HCEC 1CT (cell line): ENCODE results near the gene FLNC.

Experiments used
- DNase-seq: peaks from one replicate; pipeline ENCODE4 v3.0.0-alpha.2; 2017

The FLNC gene

DNA sequence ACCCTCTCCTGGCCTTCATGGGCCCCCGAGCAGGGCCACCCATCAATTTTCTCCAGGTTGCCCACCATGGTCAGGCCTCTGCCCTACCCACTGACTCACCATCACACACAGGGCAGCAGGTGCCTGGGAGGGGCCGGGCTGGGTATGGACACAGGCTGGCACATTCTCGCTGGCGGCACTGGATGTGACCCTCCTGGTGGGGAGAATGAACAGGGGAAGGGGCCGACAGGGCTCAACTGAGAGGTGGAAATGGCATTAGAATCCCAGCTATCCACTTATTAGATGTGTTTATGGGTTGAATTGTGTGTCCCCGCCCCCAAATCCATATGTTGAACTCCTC is 63.9 kb downstream of the FLNC start:
- DNase-seq: no peak

DNA sequence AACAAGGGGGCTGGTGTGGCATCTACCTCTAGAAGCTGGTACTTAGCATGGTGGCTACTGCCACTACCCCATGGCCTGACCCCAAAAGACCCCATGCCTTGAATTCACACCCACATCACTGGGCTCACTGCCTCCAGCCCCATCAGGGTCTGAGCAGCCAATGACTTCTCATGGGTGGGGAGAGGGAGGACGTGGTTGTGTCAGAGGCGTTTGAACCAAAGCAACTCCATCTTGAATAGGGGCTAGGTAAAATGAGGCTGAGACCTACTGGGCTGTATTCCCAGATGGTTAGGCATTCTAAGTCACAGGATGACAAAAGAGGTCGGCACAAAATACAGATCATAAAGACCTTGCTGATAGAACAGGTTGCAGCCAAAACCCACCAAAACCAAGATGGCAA is 65.1 kb downstream of the FLNC start:
- no peak for DNase-seq

DNA sequence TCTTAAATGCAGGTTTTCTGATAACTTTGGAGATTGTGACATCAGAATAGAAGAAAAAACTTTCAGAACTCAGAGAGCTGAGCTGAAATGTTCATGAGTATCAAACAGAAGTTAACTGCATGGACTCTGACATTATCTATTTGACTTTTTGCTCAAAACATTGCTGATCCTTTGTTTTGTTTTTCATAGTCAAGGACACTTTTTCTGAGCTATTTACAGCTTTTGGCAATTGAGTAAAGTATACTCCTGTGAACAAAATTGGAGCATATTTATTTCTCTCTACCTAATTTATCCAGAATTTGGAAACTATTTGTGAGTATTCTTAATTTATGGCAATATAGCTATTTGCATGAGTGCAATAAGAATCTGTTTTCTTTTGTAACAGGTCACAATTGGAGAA is 69.2 kb downstream of the FLNC start:
- DNase-seq: no peak

DNA sequence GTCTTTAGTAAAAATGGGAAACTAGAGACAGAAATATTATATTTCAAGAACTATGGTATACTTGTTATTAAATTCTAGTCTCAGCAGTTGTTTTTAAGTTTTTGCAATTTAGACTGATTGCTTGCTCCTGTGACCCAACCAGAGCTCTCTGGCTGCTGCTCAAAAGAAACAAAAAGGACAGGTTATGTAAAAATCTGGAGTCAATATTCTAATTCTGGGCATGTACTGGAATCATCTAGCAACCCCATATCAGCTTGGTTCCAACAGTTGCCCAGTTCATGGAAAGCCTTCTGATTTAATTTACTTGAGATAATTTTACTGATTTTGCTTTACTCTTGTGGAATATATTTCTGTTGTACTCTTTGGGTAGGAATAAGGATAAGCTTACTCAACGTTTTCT is 70.0 kb downstream of the FLNC start:
- no peak for DNase-seq

DNA sequence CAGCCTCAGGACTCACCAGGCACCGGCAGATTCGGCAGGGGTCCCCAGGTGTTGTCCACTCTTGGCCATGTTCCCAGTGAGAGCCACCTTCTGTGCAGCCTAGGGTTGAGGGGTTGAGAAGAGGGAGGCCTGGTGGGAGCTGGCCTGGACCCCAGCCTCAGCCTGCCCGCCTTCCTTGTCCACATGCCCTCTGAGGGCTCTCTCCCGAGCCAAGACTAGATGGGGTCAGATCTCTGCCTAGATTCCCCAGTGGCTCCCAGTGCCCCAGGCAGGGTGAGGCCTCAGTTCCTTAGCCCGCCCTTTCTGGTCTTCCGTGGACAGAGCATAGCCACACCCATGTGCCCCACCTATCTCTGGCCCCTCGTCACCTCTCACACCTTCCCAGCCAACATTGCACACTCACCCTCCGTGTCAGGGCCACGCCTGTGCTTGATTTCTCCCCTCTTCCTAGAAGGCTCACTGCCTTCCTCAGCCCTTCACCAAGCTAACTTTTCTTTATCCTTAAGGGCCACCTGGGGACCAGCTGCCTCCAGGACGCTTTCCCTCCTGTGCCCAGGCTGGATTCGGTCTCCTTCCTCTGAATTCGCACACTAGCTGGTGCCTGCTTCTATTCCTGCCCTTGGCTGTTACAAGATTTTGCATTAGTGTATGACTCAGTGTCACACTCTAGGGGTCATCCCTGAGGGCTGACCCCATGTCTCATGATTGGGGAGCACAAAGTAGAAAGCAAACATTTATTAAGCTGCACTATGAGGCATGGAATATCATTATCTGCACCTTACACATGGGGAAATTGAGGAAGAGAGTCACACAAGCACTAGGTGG is 72.8 kb downstream of the FLNC start:
- DNase-seq: peak; percentile 67

DNA sequence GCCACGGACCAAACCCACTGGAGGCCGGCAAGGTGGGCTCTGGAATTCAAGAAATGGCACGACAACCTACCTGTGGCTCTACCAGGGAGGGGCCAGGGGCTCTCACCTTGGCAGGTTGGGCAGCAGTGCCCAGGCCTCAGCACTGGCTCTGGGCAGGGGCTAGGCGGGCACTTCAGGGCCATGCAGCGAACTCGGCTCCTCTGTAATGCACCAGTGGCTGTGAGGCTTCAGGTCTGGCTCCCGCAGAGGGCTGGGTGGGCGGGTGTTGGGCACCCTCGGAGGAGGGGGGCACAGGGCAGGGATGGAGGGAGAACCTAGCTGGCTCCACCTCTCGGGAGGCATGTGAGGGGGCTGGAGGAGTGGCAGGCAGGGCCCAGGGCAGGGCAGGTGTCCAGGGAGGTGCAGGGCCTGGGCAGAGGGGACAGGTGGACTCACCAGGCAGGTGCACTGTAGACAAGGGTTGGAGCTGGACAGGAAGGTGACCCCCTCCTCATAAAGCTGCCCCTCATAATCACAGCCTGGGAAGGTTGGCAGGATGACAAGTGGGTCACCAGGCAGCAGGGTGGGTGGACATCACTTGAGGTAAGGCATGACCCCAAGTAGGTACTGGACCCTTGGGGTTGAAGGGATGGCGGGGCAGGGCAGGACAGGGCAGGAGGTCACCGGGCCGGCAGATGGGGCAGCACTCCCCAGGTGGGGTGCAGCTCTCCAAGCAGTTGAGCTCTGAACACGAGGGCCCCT is 73.6 kb downstream of the FLNC start:
- no peak for DNase-seq

DNA sequence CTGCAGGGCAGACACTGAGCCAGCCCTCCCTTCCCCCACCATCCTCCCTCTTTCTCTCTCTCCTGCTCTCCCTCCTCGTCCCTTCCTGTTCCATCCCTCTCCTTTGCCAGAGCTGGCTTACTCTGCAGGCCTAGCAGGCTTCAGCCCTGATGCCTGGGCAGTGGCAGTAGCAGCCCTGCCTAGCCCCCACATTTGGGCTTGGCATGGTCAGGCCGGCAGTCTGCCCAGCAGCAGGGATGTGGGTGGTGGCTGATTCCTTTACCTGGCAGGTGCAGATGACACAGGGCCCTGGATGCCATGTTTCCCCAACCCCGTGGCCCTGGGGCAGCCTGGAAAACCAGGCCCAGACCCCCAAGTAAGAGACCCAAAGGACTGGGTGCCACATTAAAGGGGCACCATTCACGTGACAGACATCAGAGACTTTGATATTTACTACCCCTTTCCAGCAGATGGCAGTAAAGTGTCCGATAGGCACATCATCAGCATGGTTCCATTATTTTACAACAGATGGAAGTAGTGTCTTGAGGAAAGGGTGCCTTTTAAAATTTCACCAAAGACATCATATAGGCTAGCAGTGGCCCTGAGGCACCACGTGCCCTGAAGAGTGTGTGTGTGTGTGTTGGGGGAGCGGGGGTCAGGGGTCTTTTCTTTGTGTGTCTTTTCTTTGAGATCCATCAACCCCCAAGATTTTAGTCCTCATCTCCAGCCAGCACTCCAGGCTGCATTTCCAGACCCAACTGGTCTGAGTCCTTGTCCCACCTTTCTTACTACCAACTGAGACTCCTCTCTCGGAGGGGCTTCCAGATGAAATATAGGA is 74.4 kb downstream of the FLNC start:
- peak; percentile 34 for DNase-seq

DNA sequence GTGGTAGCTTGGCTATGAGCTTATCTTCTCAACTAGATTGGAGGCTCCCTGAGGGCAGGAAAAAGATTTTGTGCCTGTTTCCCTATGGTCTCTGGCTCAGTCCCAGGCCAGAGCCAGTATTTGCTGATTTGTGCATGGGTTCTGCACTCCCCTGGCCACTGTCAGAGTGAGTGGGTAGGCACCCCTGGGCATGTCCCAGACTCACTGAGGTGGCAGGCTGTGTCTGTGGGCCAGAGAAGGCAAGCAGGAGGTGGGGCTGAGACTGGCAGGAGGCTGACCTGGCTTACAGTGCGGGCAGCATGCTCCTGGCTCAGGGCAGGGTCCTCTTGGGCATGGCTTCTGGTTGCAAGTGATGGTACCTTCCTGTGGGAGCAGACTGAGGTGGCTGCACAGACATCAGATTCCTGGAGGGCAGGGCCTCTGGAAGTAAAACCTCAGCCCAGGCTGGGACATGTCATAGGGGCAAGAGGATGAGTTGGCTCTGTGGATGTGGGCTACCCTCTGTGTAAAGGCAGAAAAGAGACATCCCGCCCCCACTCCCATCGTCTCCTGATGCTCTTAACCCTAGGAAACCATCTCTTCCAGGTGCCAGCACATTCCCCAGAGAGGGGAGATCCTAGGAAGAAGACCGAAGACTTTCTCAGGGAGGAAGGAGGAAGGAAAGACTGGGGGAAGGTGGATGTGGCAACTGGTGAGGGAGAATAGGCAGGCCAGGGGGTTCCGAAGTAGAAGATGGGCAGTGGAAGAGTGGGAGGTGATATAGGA is 76.0 kb downstream of the FLNC start:
- no peak for DNase-seq

DNA sequence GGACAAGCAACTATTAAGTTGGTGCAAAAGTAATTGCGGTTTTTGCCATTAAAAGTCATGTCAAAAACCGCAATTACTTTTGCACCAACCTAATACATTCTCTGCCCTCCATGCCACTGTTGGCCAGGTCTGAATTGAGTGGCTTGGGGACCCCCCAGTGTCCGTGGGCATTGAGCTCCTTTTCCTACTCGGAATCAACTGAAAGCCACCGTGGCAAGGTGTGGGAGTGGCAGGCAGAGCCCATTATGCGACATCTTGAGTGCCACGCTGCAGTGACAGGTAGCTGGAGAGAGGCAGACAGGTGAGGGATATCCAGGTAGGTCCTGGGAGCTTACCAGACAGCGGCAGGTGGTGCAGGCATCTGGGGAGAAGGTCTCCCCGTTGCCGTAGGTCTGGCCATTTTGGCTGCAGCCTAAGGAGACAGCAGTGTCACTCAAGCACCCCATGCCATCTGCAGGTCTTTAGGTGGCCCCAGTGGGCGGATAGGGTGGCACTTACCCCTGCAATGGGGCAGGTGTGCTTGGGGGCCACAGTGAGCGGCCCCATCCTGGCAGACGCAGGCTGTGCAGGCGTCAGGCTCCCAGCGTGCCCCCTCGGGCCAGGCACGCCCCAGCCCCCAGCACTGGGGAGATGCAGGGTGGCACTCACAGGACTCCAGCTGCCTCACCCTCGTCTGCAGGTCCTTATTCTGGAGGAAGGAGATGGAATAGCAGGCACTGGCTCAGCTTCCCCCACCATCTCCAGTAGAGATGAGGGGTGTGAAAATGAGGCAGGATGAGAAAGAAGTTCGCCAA is 76.8 kb downstream of the FLNC start:
- no peak for DNase-seq
